ENCODE results near the gene DEPP1. TPM values are rescaled to one million over a fixed set of nuclear protein-coding genes. Genes with fewer than 3 reads are reported as not detected.
A peak's percentile ranks its signal among the peaks of the same experiment; 100 is the strongest.

DEPP1 gene
- total and polyA plus RNA-seq, 2 donors (not counting 3 experiments of a cell fraction or from before 2014, with no cell fraction given) = 364 to 951 TPM

- Histone ChIP-seq H3K27ac (ENCODE audit: insufficient read depth, low read depth, low read length) (peak overlapping the region; percentile 94), H3K4me2 (ENCODE audit: insufficient read depth, low read length) (no peak overlapping the region)
Observed at GRCh38 chr10:44979281-44980191, 927 bp upstream of the DEPP1 start.

More at GRCh38 chr10:44979281-44980191, 927 bp upstream of the DEPP1 start:
- Histone ChIP-seq H3K36me3 (ENCODE audit: control insufficient read depth in 2 of 2, extremely low read depth in 1 of 2, insufficient read depth in 2 of 2, low read length in 2 of 2) (peaks cover 0 to 11% of the 10 kb centered on the region in 2 experiments), H3K9me1 (replicated peaks; ENCODE audit: control insufficient read depth, extremely low read depth, insufficient read depth, low read length) (no peaks in the 10 kb centered on the region), H2AFZ (ENCODE audit: low read depth, low read length) (no peak overlapping the region), H3K4me1 (ENCODE audit: control insufficient read depth, extremely low read depth, insufficient read depth, low read length) (peaks cover 48% of the 10 kb centered on the region), H3K9ac (replicated peaks; ENCODE audit: extremely low read depth, insufficient read depth, low read length) (peak overlapping the region; percentile 15), H3K79me2 (ENCODE audit: control insufficient read depth, insufficient read depth, low read length) (no peaks in the 10 kb centered on the region), H3K27me3 (ENCODE audit: control insufficient read depth in 2 of 2, insufficient read depth in 2 of 2, low read length in 2 of 2) (no peaks in the 10 kb centered on the region), H4K20me1 (replicated peaks; ENCODE audit: control insufficient read depth, extremely low read depth, insufficient read depth, low read length) (no peaks in the 10 kb centered on the region), H3K4me3 (replicated peaks in 1 of 3; ENCODE audit: insufficient read depth in 1 of 3, low read depth in 1 of 3, low read length in 3 of 3) (no peak overlapping the region), H3K9me3 (replicated peaks; ENCODE audit: control insufficient read depth, insufficient read depth, low read length) (no peaks in the 10 kb centered on the region)
- TF ChIP-seq POLR2A (IDR thresholded peaks at IDR 0.05; ENCODE audit: low read depth, low read length) = no peak
- TF ChIP-seq POLR2AphosphoS5 (IDR thresholded peaks at IDR 0.05; ENCODE audit: insufficient read depth, low read depth, low read length) = no peak
- no peak for TF ChIP-seq MAX (IDR thresholded peaks at IDR 0.05; ENCODE audit: insufficient read depth, insufficient read length)
- no peak for TF ChIP-seq GATA2 (IDR thresholded peaks at IDR 0.05; ENCODE audit: insufficient read depth, insufficient read length, low read depth, low read length)
- no peak for TF ChIP-seq EZH2 (IDR thresholded peaks at IDR 0.05; ENCODE audit: borderline replicate concordance, low read depth, low read length, severe bottlenecking)
- no peak for TF ChIP-seq MYC (IDR thresholded peaks at IDR 0.05; ENCODE audit: low read depth, low read length)
- TF ChIP-seq FOS (IDR thresholded peaks at IDR 0.05; ENCODE audit: borderline replicate concordance, insufficient read depth, low read length) = no peak
- TF ChIP-seq CTCF (IDR thresholded peaks at IDR 0.05; ENCODE audit: extremely low read depth in 1 of 2, insufficient read depth in 1 of 2, low read depth in 1 of 2, low read length in 2 of 2) = no peak
- no peak for TF ChIP-seq JUN (IDR thresholded peaks at IDR 0.05; ENCODE audit: borderline replicate concordance, insufficient read depth, insufficient read length, low read depth)
- DNase-seq (ENCODE audit: low read depth, low spot score) (no peak), FAIRE-seq (peak; percentile 8)
- intact Hi-C loops (cut with micrococcal nuclease) (loop anchor here (5.0 to 10.0 kb wide), 2 partner anchors 102 to 1305 kb away; no protein-coding TSS in a partner anchor), dilution Hi-C loops (cut with MboI; ENCODE audit: extremely low pct_ligation_motif_present, low sequenced_read_pairs) (no loop called here)
- no TSS peak for BruUV-seq (replicated peaks)
- CTCF ChIA-PET = interaction anchor here (0.7 to 1.7 kb wide), 7 partner anchors 13 to 47 kb away, joined by 3 to 11 read pairs (median 7); no protein-coding TSS in a partner anchor
- POLR2A ChIA-PET = interaction anchor here (0.6 to 2.2 kb wide), 10 partner anchors 8 to 692 kb away, joined by 3 to 48 read pairs (median 7); partner anchors contain the start of gene ZNF22
